ENCODE data around the gene ITGB7. TPM values are rescaled to one million over a fixed set of nuclear protein-coding genes. Genes with fewer than 3 reads are reported as not detected.

The ITGB7 gene
- total RNA-seq, 1 experiment from 2014 or later = 0.98 TPM

- DNase-seq (ENCODE audit: low read depth, low spot score) (no peak), ATAC-seq (no peak)
- ChIA-PET POLR2A (no interaction called here), CTCF (no interaction called here)
- Histone ChIP-seq H3K27me3 (ENCODE audit: control insufficient read depth, insufficient read depth, low read length) (no peaks in the 10 kb centered on the region), H3K4me3 (ENCODE audit: low read depth in 2 of 2, low read length in 2 of 2) (no peak overlapping the region), H3K9me3 (ENCODE audit: control insufficient read depth, insufficient read depth, low read depth, low read length) (no peaks in the 10 kb centered on the region), H3K36me3 (ENCODE audit: control insufficient read depth, insufficient read depth, low read length) (peaks cover 19% of the 10 kb centered on the region), H3K4me1 (ENCODE audit: control insufficient read depth, insufficient read depth, low read length) (peaks cover 20% of the 10 kb centered on the region), H3K27ac (ENCODE audit: low read length) (no peak overlapping the region)
- in situ Hi-C loops (cut with HindIII; ENCODE audit: low pct_unique_long_range_greater_than_20kb, low sequenced_read_pairs) = no loop called here
- no peak for TF ChIP-seq TCF7L2 (IDR thresholded peaks at IDR 0.05; ENCODE audit: low read depth, low read length)
- no peak for TF ChIP-seq CTCF (IDR thresholded peaks at IDR 0.05)
- TF ChIP-seq POLR2AphosphoS5 (IDR thresholded peaks at IDR 0.05; ENCODE audit: low read depth, low read length) = no peak
- TF ChIP-seq REST (IDR thresholded peaks at IDR 0.05; ENCODE audit: insufficient read depth in 1 of 2, low read depth in 2 of 2, low read length in 1 of 2) = no peak
- TF ChIP-seq SIN3A (IDR thresholded peaks at IDR 0.05; ENCODE audit: borderline replicate concordance, insufficient read depth, low read depth, low read length) = no peak
- intact Hi-C loops (cut with micrococcal nuclease; ENCODE audit: unreplicated experiment) = no loop called here
- BruUV-seq (replicated peaks) = no TSS peak
Observed at GRCh38 chr12:53185582-53186153, 21.4 kb downstream of the ITGB7 start.

GRCh38 chr12:53184828-53185227 is 22.2 kb downstream of the ITGB7 start:
- Histone ChIP-seq H3K4me3 (ENCODE audit: low read depth in 2 of 2, low read length in 2 of 2) (no peak overlapping the region), H3K27me3 (ENCODE audit: control insufficient read depth, insufficient read depth, low read length) (no peaks in the 10 kb centered on the region), H3K36me3 (ENCODE audit: control insufficient read depth, insufficient read depth, low read length) (peaks cover 19% of the 10 kb centered on the region), H3K4me1 (ENCODE audit: control insufficient read depth, insufficient read depth, low read length) (peaks cover 20% of the 10 kb centered on the region), H3K27ac (ENCODE audit: low read length) (no peak overlapping the region), H3K9me3 (ENCODE audit: control insufficient read depth, insufficient read depth, low read depth, low read length) (no peaks in the 10 kb centered on the region)
- intact Hi-C loops (cut with micrococcal nuclease; ENCODE audit: unreplicated experiment) (no loop called here), in situ Hi-C loops (cut with HindIII; ENCODE audit: low pct_unique_long_range_greater_than_20kb, low sequenced_read_pairs) (no loop called here)
- no TSS peak for BruUV-seq (replicated peaks)
- CTCF ChIA-PET = interaction anchor here (0.6 kb wide), 1 partner anchor 41 kb away, joined by 6 read pairs; no protein-coding TSS in a partner anchor
- no peak for TF ChIP-seq SIN3A (IDR thresholded peaks at IDR 0.05; ENCODE audit: borderline replicate concordance, insufficient read depth, low read depth, low read length)
- TF ChIP-seq CTCF (IDR thresholded peaks at IDR 0.05) = no peak
- no peak for TF ChIP-seq TCF7L2 (IDR thresholded peaks at IDR 0.05; ENCODE audit: low read depth, low read length)
- TF ChIP-seq POLR2AphosphoS5 (IDR thresholded peaks at IDR 0.05; ENCODE audit: low read depth, low read length) = no peak
- no peak for TF ChIP-seq REST (IDR thresholded peaks at IDR 0.05; ENCODE audit: insufficient read depth in 1 of 2, low read depth in 2 of 2, low read length in 1 of 2)
- no peak for ATAC-seq
- POLR2A ChIA-PET = no interaction called here
- no peak for DNase-seq (ENCODE audit: low read depth, low spot score)

Measured in Panc1 (cell line).